GM12878 (cell line): ENCODE results near the gene KYAT1.

Experiments used
- BACH1 ChIP-seq: fragments of 450-650 bp; IDR thresholded peaks from 2 replicates; pipeline ENCODE4 v1.6.1; 2017; ENCODE audit warnings: mild to moderate bottlenecking, borderline replicate concordance
- BRCA1 ChIP-seq: IDR thresholded peaks from 2 replicates; pipeline ENCODE4 v1.6.1; 2011; ENCODE audit warnings: low read depth, low read length, improper control_type of control experiment
- CTCF ChIP-seq, 3 experiments: IDR thresholded peaks in 2 of 3; conservative IDR thresholded peaks in 1 of 3; 2 replicates each; pipeline ENCODE4 v1.5.1; 2011; ENCODE audit warnings: low read depth in 3 of 3, low read length in 3 of 3, mild to moderate bottlenecking in 3 of 3, control low read depth in 2 of 3, moderate library complexity in 2 of 3, inconsistent platforms in 1 of 3, mixed read lengths in 1 of 3; ENCODE audit not compliant: control insufficient read depth in 2 of 3, insufficient read depth in 1 of 3; ENCODE audit errors: extremely low read depth in 1 of 3
- JUND ChIP-seq: IDR thresholded peaks from 2 replicates; pipeline ENCODE4 v1.6.1; 2012; ENCODE audit warnings: low read depth, mild to moderate bottlenecking, low read length, improper control_type of control experiment, moderate library complexity
- KAT2A ChIP-seq: conservative IDR thresholded peaks from 2 replicates; pipeline ENCODE4 v1.6.1; 2011; ENCODE audit warnings: low read depth, low read length; ENCODE audit not compliant: control insufficient read depth
- POLR2A ChIP-seq: IDR thresholded peaks from 2 replicates; pipeline ENCODE4 v1.6.1; 2011; ENCODE audit warnings: low read depth, mild to moderate bottlenecking, low read length
- POLR2AphosphoS5 ChIP-seq: IDR thresholded peaks from 2 replicates; pipeline ENCODE4 v1.6.1; 2011; ENCODE audit warnings: mild to moderate bottlenecking, low read length, inconsistent platforms

GRCh38 chr9:128870128-128870940, 11.4 kb downstream of the KYAT1 start:
- TF ChIP-seq POLR2AphosphoS5 (no peak), CTCF (IDR thresholded peaks at IDR 0.05 in 2 of 3, conservative IDR thresholded peaks at IDR 0.05 in 1 of 3; ENCODE audit: control insufficient read depth in 2 of 3, extremely low read depth in 1 of 3, insufficient read depth in 1 of 3, low read depth in 3 of 3, low read length in 3 of 3) (no peak), BRCA1 (no peak), KAT2A (no peak), POLR2A (no peak), JUND (no peak), BACH1 (no peak)
